Head of caudate nucleus (tissue), 42 donors: ENCODE data around the gene KRT7.
"Not testable (repeated sequence)": the region's sequence is repeated elsewhere in the genome, so short reads cannot be mapped to it uniquely, and the experiment has no call there.

Experiments used
- DNase-seq, 42 donors: peaks; one replicate each; pipeline versions ENCODE4 v3.0.0 to v3.0.0-alpha.2; 2020 to 2021; ENCODE audit warnings: mixed read lengths in 7 of 42
- intact Hi-C: fragments of 100-400 bp; cut with DNase I; formaldehyde crosslinking; loops from one replicate; pipeline ENCODE4 v1.15.0; 2022

The KRT7 gene

DNA sequence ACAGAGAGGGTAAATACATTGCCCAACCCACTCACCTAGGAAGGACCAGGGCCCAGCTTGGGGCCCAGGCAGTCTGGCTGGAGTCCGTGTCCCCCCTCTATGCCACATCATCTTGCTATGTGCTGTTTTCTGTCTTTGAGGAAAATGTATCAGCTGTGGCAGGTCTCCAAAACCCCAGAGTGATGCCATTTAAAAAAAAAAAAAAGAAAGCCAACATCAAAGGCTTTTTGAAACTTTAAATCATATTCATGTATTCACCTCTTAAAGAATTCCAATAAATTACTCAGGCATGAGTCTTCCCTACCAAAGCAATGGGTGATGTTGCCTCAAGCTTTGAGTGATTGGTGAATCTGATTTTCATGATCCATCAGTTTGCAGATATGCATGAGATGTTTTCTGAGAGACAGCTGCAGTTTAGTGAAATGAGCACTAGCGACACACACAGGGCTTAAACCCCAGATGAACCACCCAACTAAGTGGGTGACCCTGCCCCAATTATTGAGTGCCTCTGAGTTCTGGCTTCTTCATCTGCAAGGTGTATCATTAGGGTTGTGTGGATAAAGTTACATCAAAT is 52.2 kb downstream of the KRT7 start:
- DNase-seq, result peak in 1 of 42 donors; percentile 10
- intact Hi-C loops, result no loop called here

- intact Hi-C loops, result no loop called here
- peak in 3 of 42 donors; percentile 18 to 28 (median 23) for DNase-seq
These were observed 52.9 kb downstream of the KRT7 start for GRCh38 chr12:52285851-52286530.

- peak in 4 of 42 donors; percentile 7 to 19 (median 16) for DNase-seq
- intact Hi-C loops, result not testable (repeated sequence)
These were observed 54.1 kb downstream of the KRT7 start for GRCh38 chr12:52286857-52287785.

- intact Hi-C loops, result not testable (repeated sequence)
These were observed 55.1 kb downstream of the KRT7 start for GRCh38 chr12:52287816-52288805.

DNA sequence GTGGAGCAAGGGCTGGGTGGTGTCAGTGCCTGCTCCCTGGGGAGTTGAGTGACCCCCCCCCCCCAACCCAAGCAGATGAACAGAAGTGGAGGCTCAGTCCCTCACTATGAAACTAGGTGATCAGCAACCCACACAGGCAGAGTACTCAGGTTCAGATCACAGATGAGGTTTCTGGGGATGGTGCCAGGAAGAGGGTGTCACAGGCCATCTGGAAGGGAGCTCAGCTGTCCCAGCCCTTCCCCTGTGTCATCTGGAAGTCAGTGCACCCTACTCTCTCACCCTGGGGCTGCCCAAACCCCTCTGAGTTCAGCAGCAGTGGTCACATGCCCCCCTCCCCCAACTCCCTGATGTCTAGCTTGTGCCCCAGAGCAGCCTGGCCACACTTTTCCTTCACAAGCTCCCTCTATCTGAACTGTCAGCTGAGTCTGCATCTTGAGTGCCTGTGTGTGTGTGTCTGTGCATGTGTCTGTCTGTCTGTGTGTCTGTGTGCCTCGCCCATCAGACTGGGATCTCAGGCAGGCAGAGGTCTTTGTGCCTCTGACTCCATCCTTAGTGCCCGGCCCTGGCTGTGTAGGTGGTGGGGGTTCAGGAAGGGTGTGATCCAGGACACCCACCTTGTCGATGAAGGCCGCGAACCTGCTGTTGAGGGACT is 57.6 kb downstream of the KRT7 start:
- intact Hi-C loops, DNase-seq: not testable (repeated sequence)

More at GRCh38 chr12:52287816-52288805, 55.1 kb downstream of the KRT7 start:
- DNase-seq, result peak in 4 of 42 donors; percentile 4 to 28 (median 20)

- DNase-seq, result peak in 3 of 42 donors; percentile 12 to 24 (median 24)
- intact Hi-C loops, result no loop called here
These were observed 58.4 kb downstream of the KRT7 start, which contains the start of gene KRT81 for GRCh38 chr12:52291267-52291935. Gene KRT81 (minus strand): TSS chr12:52291534. CDS start chr12:52291465, 69 bp downstream.

- intact Hi-C loops, result no loop called here
- DNase-seq, result peak in 2 of 42 donors; percentile 4 to 19
These were observed 60.9 kb downstream of the KRT7 start for GRCh38 chr12:52293926-52294325.

GRCh38 chr12:52294803-52295202 is 61.8 kb downstream of the KRT7 start:
- DNase-seq, result no peak
- intact Hi-C loops, result no loop called here

GRCh38 chr12:52295663-52296062 is 62.6 kb downstream of the KRT7 start:
- no peak for DNase-seq
- intact Hi-C loops, result no loop called here

DNA sequence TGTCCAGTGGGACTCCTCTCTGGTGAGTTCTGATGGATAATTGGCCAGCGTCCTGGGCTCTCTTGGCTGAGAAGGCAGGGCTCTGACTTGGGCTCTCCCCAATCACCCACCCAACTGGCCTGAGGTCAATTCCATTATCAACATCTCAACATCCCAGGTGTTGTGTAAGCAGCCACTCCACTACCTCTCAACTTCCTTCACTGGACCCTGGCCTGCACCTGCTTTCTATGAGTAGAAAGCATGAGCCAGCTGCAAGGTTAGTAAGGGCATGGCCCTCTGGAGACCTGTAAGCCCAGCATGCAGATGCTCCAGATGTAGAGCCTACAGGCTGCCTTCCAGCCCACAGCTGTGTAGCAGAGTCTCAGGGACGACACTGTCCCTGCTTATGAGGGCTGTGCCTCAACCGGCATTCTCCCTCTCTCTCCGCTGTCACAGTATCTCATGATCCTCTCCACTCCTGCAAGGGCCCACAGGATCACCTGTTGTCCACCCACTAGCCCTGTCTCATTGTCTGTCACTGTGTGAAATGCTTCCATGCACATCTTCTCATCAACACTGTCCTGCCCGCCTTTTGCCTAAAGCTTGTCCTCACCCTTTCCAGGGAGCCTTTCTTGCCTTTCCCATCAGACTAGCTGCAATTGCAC is 63.7 kb downstream of the KRT7 start:
- peak in 3 of 42 donors; percentile 2 to 9 (median 7) for DNase-seq
- intact Hi-C loops, result no loop called here
